ENCODE results near the gene ZSWIM5.
A peak's percentile ranks its signal among the peaks of the same experiment; 100 is the strongest.
"Not testable (repeated sequence)": the region's sequence is repeated elsewhere in the genome, so short reads cannot be mapped to it uniquely, and the experiment has no call there.

ZSWIM5 gene

GRCh38 chr1:45079533-45079932 lies 126.9 kb downstream of the ZSWIM5 start:
- no peak for DNase-seq

GRCh38 chr1:45076959-45077358 lies 129.4 kb downstream of the ZSWIM5 start:
- DNase-seq: not testable (repeated sequence)

- DNase-seq: no peak
Measured at GRCh38 chr1:45071567-45071966, 134.8 kb downstream of the ZSWIM5 start.

- DNase-seq: no peak
Measured at GRCh38 chr1:45067806-45068205, 138.6 kb downstream of the ZSWIM5 start.

- no peak for DNase-seq
Measured at GRCh38 chr1:45065083-45065482, 141.3 kb downstream of the ZSWIM5 start.

GRCh38 chr1:45062463-45062862 lies 143.9 kb downstream of the ZSWIM5 start:
- not testable (repeated sequence) for DNase-seq

- DNase-seq: no peak
Measured at GRCh38 chr1:45059829-45060228, 146.6 kb downstream of the ZSWIM5 start.

- no peak for DNase-seq
Measured at GRCh38 chr1:45057542-45057941, 148.9 kb downstream of the ZSWIM5 start.

- no peak for DNase-seq
Measured at GRCh38 chr1:45051005-45051772, 155.2 kb downstream of the ZSWIM5 start.

- DNase-seq: no peak
Measured at GRCh38 chr1:45047032-45047431, 159.4 kb downstream of the ZSWIM5 start.

GRCh38 chr1:45044916-45045315 lies 161.5 kb downstream of the ZSWIM5 start:
- DNase-seq: no peak

- no peak for DNase-seq
Measured at GRCh38 chr1:45043094-45043493, 163.3 kb downstream of the ZSWIM5 start.

- no peak for DNase-seq
Measured at GRCh38 chr1:45040297-45040696, 166.1 kb downstream of the ZSWIM5 start.

- DNase-seq: no peak
Measured at GRCh38 chr1:45038661-45039364, 167.6 kb downstream of the ZSWIM5 start.

- no peak for DNase-seq
Measured at GRCh38 chr1:45038240-45038639, 168.2 kb downstream of the ZSWIM5 start.

GRCh38 chr1:45037456-45037855 lies 168.9 kb downstream of the ZSWIM5 start:
- DNase-seq: no peak

GRCh38 chr1:45035631-45036301 lies 170.6 kb downstream of the ZSWIM5 start:
- no peak for DNase-seq

GRCh38 chr1:45033356-45033755 lies 173.0 kb downstream of the ZSWIM5 start:
- DNase-seq: no peak

GRCh38 chr1:45032837-45033236 lies 173.6 kb downstream of the ZSWIM5 start:
- DNase-seq: no peak

- DNase-seq: no peak
Measured at GRCh38 chr1:45026446-45026845, 180.0 kb downstream of the ZSWIM5 start.

- no peak for DNase-seq
Measured at GRCh38 chr1:45023663-45024062, 182.7 kb downstream of the ZSWIM5 start.

GRCh38 chr1:45018599-45019230 lies 187.7 kb downstream of the ZSWIM5 start:
- peak; percentile 59 for DNase-seq

- no peak for DNase-seq
Measured at GRCh38 chr1:45016767-45017166, 189.6 kb downstream of the ZSWIM5 start.

Measured in NCI-H446 treated with DMSO at 0.1 percent for 48 hours (cell line).